ENCODE results near the gene TGFA.

The TGFA gene

GRCh38 chr2:70528276-70528675 lies 25.4 kb downstream of the TGFA start:
- Histone ChIP-seq H3K9me3 (ENCODE audit: insufficient read depth, low read depth, low read length) (no peaks in the 10 kb centered on the region), H3F3A (ENCODE audit: low read depth) (no peaks in the 10 kb centered on the region), H3K4me2 (ENCODE audit: low read depth, low read length, poor library complexity, severe bottlenecking) (no peak overlapping the region), H3K27me3 (ENCODE audit: insufficient read depth, low read length, poor library complexity, severe bottlenecking) (no peaks in the 10 kb centered on the region), H3K9ac (ENCODE audit: low read depth, low read length, poor library complexity, severe bottlenecking) (no peak overlapping the region), H2AFZ (ENCODE audit: low read length) (no peak overlapping the region), H3K9me2 (replicated peaks; ENCODE audit: low read depth, low read length) (no peaks in the 10 kb centered on the region), H3K4me1 (ENCODE audit: insufficient read depth, low read length, poor library complexity, severe bottlenecking) (peaks cover 31% of the 10 kb centered on the region), H3K4me3 (ENCODE audit: low read length, poor library complexity, severe bottlenecking) (no peak overlapping the region), H4K20me1 (ENCODE audit: insufficient read depth, low read length, poor library complexity, severe bottlenecking) (no peaks in the 10 kb centered on the region), H3K36me3 (ENCODE audit: insufficient read depth, low read length) (no peaks in the 10 kb centered on the region), H3K79me2 (ENCODE audit: insufficient read depth, low read length) (0 out of 2 replicates have a peak, but pooled peaks cover 11% of the 10 kb centered on the region)
- no peak for TF ChIP-seq EZH2phosphoT487 (IDR thresholded peaks at IDR 0.05; ENCODE audit: borderline replicate concordance)
- TF ChIP-seq CTCF (conservative IDR thresholded peaks at IDR 0.05; ENCODE audit: low read length): no peak

- H3K9me2 ChIP-seq (replicated peaks; ENCODE audit: low read depth, low read length): no peaks in the 10 kb centered on the region
- no peaks in the 10 kb centered on the region for H3K27me3 ChIP-seq (ENCODE audit: insufficient read depth, low read length, poor library complexity, severe bottlenecking)
- H3K4me1 ChIP-seq (ENCODE audit: insufficient read depth, low read length, poor library complexity, severe bottlenecking): peaks cover 31% of the 10 kb centered on the region
- no peak overlapping the region for H3K9ac ChIP-seq (ENCODE audit: low read depth, low read length, poor library complexity, severe bottlenecking)
- no peaks in the 10 kb centered on the region for H3K36me3 ChIP-seq (ENCODE audit: insufficient read depth, low read length)
- H3K4me2 ChIP-seq (ENCODE audit: low read depth, low read length, poor library complexity, severe bottlenecking): no peak overlapping the region
- no peaks in the 10 kb centered on the region for H3F3A ChIP-seq (ENCODE audit: low read depth)
- 0 out of 2 replicates have a peak, but pooled peaks cover 18% of the 10 kb centered on the region for H3K79me2 ChIP-seq (ENCODE audit: insufficient read depth, low read length)
- H3K4me3 ChIP-seq (ENCODE audit: low read length, poor library complexity, severe bottlenecking): no peak overlapping the region
- TF ChIP-seq EZH2phosphoT487 (IDR thresholded peaks at IDR 0.05; ENCODE audit: borderline replicate concordance) (no peak), CTCF (conservative IDR thresholded peaks at IDR 0.05; ENCODE audit: low read length) (no peak)
- no peak overlapping the region for H2AFZ ChIP-seq (ENCODE audit: low read length)
- no peaks in the 10 kb centered on the region for H4K20me1 ChIP-seq (ENCODE audit: insufficient read depth, low read length, poor library complexity, severe bottlenecking)
- no peaks in the 10 kb centered on the region for H3K9me3 ChIP-seq (ENCODE audit: insufficient read depth, low read depth, low read length)
Measured at GRCh38 chr2:70527447-70528080, 26.1 kb downstream of the TGFA start.

- Histone ChIP-seq H3K79me2 (ENCODE audit: insufficient read depth, low read length) (0 out of 2 replicates have a peak, but pooled peaks cover 19% of the 10 kb centered on the region), H4K20me1 (ENCODE audit: insufficient read depth, low read length, poor library complexity, severe bottlenecking) (no peaks in the 10 kb centered on the region), H3K4me3 (ENCODE audit: low read length, poor library complexity, severe bottlenecking) (no peak overlapping the region), H3K4me2 (ENCODE audit: low read depth, low read length, poor library complexity, severe bottlenecking) (no peak overlapping the region), H3K9me2 (replicated peaks; ENCODE audit: low read depth, low read length) (no peaks in the 10 kb centered on the region), H3K4me1 (ENCODE audit: insufficient read depth, low read length, poor library complexity, severe bottlenecking) (peaks cover 31% of the 10 kb centered on the region), H3K36me3 (ENCODE audit: insufficient read depth, low read length) (no peaks in the 10 kb centered on the region), H3K27me3 (ENCODE audit: insufficient read depth, low read length, poor library complexity, severe bottlenecking) (no peaks in the 10 kb centered on the region), H3F3A (ENCODE audit: low read depth) (no peaks in the 10 kb centered on the region), H3K9me3 (ENCODE audit: insufficient read depth, low read depth, low read length) (no peaks in the 10 kb centered on the region), H2AFZ (ENCODE audit: low read length) (no peak overlapping the region), H3K9ac (ENCODE audit: low read depth, low read length, poor library complexity, severe bottlenecking) (no peak overlapping the region)
- TF ChIP-seq EZH2phosphoT487 (IDR thresholded peaks at IDR 0.05; ENCODE audit: borderline replicate concordance) (no peak), CTCF (conservative IDR thresholded peaks at IDR 0.05; ENCODE audit: low read length) (no peak)
Measured at GRCh38 chr2:70526126-70526525, 27.5 kb downstream of the TGFA start.
